SIG-M5 (cell line): Measurements from ENCODE around the gene CCSER1.

Experiments
- DNase-seq: peaks from one replicate; lab custom pipeline; 2025; lab: John Stamatoyannopoulos, UW

Gene CCSER1

GRCh38 chr4:90128961-90129495 lies 1.8 kb downstream of the CCSER1 start:
- DNase-seq = no peak

GRCh38 chr4:90130076-90130475 lies 2.9 kb downstream of the CCSER1 start:
- no peak for DNase-seq

- DNase-seq = no peak
Observed at GRCh38 chr4:90137555-90137954, 10.4 kb downstream of the CCSER1 start.

DNA sequence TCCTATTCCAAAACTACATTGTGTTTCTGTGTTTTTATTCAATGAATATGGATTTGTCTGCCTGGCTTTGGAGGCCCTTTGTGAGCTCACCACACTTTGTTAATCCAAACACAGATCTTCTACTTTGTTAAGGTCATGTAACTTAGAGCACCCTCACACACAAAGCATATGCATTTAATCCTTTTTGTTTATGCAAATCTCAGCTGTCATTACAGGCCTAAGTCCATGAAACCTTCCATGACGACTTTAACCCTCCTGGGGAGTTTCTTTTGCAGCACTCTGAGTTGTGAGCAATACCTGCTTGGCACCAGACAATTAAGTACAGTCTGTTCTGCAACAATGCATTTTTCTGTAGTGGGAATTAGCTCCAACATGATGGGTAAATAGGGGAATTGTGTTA lies 14.9 kb downstream of the CCSER1 start:
- DNase-seq = no peak

DNA sequence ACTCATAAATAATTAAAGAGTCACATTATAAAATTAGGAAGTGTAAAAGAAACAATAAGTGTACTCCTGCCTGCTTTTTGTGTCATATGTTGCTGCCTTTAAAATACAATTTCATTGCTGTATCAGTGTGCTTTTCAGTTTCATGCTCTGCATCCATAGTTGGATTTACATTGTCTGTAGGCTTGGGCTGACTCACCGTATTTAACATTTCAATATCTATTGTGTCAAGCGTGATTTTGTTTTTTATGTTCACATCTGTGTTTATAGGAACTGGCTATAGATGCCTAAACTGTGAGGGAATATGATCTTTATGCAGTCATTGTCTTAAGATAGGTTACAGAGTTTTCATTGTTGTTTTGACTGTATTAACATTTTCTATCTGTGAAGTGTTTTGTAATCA lies 18.1 kb downstream of the CCSER1 start:
- no peak for DNase-seq

GRCh38 chr4:90146306-90146705 lies 19.1 kb downstream of the CCSER1 start:
- DNase-seq = no peak

- no peak for DNase-seq
Observed at GRCh38 chr4:90148574-90149148, 21.5 kb downstream of the CCSER1 start.

DNA sequence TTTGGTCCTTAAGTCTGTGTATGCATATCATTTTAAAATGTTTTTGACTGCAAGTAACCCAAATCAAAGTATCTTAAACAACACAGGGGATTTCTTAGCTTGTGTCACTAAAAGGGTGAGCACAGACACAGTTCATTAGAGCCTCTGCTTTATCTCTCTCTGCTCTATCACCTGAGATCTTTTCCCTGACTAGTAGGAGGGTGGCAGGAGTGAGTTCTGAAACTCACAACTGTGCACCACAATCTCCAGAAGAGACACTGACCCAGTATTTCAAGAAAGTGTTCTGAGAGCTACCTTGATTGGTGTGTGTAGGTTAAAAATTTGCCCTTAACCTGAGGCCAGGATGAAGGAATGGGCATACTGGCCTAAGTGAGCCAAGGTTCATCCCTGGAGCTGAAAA lies 24.8 kb downstream of the CCSER1 start:
- no peak for DNase-seq

GRCh38 chr4:90159193-90159592 lies 32.0 kb downstream of the CCSER1 start:
- no peak for DNase-seq

DNA sequence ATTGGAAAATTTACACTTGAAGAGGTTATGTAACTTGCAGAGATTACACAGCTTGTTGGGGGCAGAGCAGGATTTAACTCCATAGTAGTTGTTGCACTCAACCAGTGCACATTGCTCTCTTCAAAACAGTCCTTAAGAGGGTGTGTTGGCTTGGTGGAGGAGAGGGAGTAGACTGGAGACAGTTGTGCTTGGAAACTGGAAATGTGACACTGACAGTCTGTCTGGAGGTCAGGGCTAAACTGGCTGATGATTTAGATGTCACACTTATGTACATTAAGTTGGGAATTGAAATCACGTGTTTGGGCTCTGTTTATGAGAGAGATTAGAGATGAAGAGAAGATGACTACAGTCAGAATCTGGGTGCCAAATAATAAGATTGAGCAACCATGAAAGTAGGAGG lies 32.9 kb downstream of the CCSER1 start:
- no peak for DNase-seq

- DNase-seq = no peak
Observed at GRCh38 chr4:90162566-90162965, 35.4 kb downstream of the CCSER1 start.

DNA sequence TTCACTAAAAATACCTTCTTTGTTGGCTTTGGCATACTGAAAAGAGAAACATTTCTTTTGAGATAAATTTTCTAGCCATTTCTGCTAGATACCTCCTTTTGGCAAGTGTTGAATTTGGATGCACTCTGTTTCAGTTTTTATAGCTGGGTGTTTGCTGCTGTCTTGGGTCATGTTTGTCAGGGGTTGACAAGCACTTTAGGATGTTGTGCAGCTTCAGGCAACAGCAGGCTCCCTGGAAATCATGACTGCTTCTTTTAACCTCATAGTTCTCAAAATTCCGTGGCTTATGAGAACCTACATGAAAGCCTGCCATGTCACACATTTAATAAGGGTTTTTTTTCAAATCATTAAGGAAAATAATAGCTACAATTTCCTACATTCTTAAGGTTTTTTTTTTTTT lies 36.7 kb downstream of the CCSER1 start:
- no peak for DNase-seq

DNA sequence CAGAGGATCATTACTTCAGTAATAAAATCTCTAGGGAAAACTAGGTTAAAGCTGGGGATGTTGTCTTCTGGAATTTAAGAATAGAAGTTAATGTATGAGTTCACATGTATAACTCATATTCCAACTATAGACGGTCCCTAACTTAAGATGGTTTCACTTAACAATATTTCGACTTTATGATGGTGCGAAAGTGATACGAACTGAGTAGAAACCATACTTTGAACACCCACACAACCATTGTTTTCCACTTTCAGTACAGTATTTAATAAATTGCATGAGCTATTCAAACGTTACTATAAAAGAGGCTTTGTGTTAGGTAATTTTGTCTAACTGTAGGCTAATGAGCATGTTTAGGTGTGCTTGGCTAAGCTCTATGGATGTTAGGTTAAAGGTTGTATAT lies 38.7 kb downstream of the CCSER1 start:
- no peak for DNase-seq

- no peak for DNase-seq
Observed at GRCh38 chr4:90171491-90171890, 44.3 kb downstream of the CCSER1 start.

DNA sequence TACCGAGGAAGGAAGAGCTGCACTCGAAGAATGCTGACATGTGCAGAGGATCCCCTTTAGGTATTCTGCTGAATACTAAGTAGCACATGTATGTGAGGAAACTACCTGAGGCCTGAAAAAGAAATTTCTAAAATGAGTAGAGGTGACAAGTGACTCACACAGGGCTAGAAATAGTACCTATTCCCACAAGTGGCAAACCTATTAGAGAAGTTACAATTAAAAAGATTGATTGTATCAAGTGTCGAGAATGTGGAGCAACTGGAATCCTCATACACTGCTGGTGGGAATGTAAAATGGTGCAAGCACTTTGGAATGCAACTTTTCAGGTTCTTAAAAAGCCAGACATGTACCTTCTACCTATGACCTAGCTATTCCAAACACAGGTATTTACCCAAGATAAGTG lies 47.4 kb downstream of the CCSER1 start:
- no peak for DNase-seq

GRCh38 chr4:90181644-90182043 lies 54.5 kb downstream of the CCSER1 start:
- DNase-seq = no peak

DNA sequence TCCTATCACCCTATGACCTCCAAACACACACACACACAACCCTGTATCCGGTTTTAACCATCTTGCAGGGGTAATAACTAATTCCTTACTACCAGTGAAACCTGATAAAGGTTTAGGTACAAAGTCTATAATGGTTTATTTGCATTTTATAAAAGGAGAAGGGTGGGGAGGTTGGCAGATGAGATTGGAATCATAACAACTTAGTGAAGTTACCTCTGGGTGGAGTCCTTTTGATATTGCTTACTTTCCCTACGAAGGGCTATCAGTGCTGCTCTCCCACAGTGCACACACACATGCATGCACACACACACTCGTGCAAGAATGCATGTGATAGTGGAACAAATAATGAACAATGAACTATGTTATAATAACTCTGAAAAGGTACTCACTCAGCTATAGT lies 56.1 kb downstream of the CCSER1 start:
- DNase-seq = no peak

DNA sequence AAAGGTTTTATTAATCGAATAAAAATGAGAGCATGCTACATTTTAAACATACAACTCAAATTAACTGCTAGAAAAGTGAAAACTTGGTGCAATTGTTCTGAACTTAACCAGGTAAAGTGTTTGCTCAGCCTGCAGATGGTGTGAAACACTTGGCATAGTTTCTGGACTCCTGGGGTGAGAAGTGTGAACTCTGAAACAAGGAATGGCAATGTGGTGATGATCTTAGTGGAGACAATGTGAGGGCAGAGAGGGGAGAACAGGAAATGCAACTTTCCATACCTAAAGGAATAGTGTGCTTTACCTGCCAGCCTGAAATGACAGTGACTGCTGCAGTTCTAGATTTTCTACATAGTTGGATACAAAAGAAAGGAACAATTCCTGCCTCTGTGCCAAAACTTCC lies 57.4 kb downstream of the CCSER1 start:
- no peak for DNase-seq

- DNase-seq = no peak
Observed at GRCh38 chr4:90185416-90185815, 58.2 kb downstream of the CCSER1 start.

DNA sequence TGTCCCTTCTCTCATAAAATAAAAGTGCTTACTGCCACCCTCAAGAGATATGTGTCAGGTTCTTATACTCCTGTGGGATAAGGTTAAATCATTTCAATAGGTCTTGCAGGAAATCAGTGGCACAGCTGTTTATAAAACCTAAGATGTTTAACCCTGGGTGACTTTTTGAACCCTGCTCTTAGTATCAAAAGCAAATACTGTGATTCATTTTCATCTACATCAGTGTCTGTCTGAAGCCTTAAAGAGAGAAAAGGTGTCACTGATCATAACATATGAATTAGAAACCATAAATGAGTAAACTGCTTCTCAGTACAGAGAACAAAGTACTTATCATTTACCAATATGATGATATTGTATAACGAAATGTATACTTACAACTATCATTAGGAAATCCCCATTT lies 59.0 kb downstream of the CCSER1 start:
- no peak for DNase-seq

DNA sequence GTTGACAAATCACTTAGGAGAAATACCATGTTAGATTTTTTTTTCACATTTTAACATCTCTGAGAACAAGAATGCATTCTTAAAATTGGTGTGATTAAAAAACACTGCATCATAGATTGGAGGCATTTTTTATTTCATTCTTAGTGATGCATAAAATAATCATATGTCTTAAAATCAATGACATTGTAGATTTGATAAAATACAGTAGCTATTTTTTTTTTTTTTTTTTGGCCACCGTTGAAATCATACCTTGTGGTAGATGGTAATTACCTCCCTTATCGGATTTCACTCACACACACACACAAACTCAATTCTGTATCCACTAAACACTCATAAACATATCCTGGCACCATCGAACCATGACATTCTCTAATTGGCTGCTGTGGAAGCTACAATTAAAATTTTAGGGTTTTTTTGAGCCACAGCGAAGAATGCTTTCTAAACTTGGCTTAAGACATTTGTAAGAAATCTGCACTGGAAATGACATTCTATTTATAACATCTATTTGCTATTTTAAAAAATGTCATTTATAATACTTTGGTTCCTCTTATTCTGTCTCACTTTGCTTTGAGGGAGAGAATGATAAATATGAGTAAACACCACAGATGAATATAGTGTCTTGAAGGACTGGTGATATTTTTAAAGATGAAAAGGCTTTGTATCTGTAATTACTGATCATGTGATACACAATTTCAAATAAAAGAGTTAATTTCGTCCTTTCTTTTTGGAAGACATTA lies 60.1 kb downstream of the CCSER1 start:
- DNase-seq = no peak

- no peak for DNase-seq
Observed at GRCh38 chr4:90189178-90189577, 62.0 kb downstream of the CCSER1 start.

DNA sequence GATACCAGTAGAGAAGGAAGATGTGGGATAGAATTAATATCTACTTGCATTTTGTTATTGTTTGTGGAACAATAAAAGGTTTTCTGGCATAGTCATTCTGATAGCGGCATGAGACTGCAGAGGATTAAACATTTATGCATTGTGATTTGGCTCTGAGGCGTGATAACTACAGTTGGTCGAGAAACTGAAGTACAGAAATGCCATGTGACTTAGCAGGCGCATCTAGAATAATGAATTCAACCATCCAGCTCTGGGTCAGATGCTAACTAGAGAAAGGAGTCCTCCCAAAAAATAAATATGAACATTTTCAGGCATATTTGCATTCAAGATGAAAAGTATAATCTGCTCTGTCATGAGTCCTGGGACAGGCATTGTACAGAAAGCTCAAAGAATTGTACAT lies 62.8 kb downstream of the CCSER1 start:
- no peak for DNase-seq

- no peak for DNase-seq
Observed at GRCh38 chr4:90190525-90190924, 63.3 kb downstream of the CCSER1 start.
